ENCODE measurements around the gene BRD3OS.

The BRD3OS gene

GRCh38 chr9:134047868-134048581 is 22.7 kb downstream of the BRD3OS start:
- no peak overlapping the region for H3K4me3 ChIP-seq (ENCODE audit: low read length)
- H3K4me1 ChIP-seq (ENCODE audit: control insufficient read depth, insufficient read depth, low read length), result no peaks in the 10 kb centered on the region
- no peak overlapping the region for H3K27ac ChIP-seq (ENCODE audit: low read depth, low read length)
- no peaks in the 10 kb centered on the region for H3K27me3 ChIP-seq (ENCODE audit: control insufficient read depth, insufficient read depth, low read length)
- H3K9ac ChIP-seq (ENCODE audit: low read length), result no peak overlapping the region
- peaks cover 48% of the 10 kb centered on the region for H3K36me3 ChIP-seq (ENCODE audit: control insufficient read depth, insufficient read depth, low read length)

DNA sequence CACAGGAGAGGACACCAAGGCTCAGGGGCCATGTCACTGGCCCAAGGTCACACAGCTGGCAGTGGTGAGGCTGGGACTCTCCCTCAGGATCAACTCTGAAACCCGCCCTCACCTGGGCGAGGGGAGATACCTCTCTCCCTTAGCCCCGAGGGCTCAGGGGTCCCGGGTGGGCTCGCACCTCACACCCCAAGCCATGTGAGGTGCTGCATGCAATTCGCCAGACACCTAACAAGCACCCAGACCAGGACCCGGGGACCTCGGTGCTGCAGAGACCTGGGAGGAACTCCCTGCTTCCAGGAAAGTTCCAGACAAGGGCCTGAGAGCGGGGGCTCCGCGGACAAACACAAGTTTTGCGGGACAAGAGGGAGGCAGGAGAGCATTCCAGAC is 23.3 kb downstream of the BRD3OS start:
- peaks cover 49% of the 10 kb centered on the region for H3K36me3 ChIP-seq (ENCODE audit: control insufficient read depth, insufficient read depth, low read length)
- H3K4me3 ChIP-seq (ENCODE audit: low read length), result no peak overlapping the region
- no peaks in the 10 kb centered on the region for H3K27me3 ChIP-seq (ENCODE audit: control insufficient read depth, insufficient read depth, low read length)
- H3K4me1 ChIP-seq (ENCODE audit: control insufficient read depth, insufficient read depth, low read length), result no peaks in the 10 kb centered on the region
- H3K9ac ChIP-seq (ENCODE audit: low read length), result no peak overlapping the region
- H3K27ac ChIP-seq (ENCODE audit: low read depth, low read length), result no peak overlapping the region

- Histone ChIP-seq H3K36me3 (ENCODE audit: control insufficient read depth, insufficient read depth, low read length) (peaks cover 49% of the 10 kb centered on the region), H3K4me3 (ENCODE audit: low read length) (no peak overlapping the region), H3K4me1 (ENCODE audit: control insufficient read depth, insufficient read depth, low read length) (no peaks in the 10 kb centered on the region), H3K27ac (ENCODE audit: low read depth, low read length) (no peak overlapping the region), H3K27me3 (ENCODE audit: control insufficient read depth, insufficient read depth, low read length) (no peaks in the 10 kb centered on the region), H3K9ac (ENCODE audit: low read length) (no peak overlapping the region)
Observed at GRCh38 chr9:134049236-134049635, 24.0 kb downstream of the BRD3OS start.

DNA sequence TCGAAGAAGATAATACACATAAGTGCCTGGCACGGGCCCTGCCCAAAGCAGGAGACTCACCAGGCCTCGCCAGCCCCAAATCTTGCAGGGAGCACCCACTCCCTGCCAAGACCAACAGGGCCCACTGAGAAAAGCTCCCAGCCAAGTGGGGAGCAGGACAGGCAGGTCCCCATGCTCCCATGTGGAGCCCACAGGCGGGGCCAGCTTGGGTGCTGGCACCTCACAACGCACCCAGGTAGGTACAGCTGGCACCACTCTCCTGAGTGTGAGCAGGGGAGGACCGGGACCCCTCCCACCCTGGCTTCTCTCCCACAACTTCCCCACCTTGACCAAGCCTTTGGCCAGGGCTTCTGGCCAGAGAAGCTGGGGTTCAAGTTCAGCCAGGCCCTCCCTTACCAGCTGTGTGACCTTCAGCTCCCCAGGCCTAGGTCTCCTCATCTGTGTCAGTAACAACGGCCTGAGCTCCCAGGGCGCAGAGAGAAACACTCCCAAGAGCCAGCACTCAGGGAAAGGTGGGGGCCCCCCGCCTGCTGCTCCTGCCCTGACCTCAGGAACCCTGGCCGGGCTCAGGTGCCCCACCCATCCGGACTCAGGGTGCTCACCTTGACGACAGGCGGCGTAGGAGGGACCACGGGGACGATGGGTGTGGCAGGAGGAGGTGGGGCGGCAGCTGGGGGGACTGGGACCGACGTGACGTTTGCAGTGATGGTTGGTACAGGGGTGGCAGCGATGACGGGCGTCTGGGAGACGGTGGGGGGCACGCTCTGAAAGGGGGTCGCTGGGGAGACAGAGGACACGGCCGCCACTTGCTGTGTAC is 24.7 kb downstream of the BRD3OS start:
- no peaks in the 10 kb centered on the region for H3K4me1 ChIP-seq (ENCODE audit: control insufficient read depth, insufficient read depth, low read length)
- peaks cover 46% of the 10 kb centered on the region for H3K36me3 ChIP-seq (ENCODE audit: control insufficient read depth, insufficient read depth, low read length)
- H3K9ac ChIP-seq (ENCODE audit: low read length), result no peak overlapping the region
- H3K4me3 ChIP-seq (ENCODE audit: low read length), result no peak overlapping the region
- no peak overlapping the region for H3K27ac ChIP-seq (ENCODE audit: low read depth, low read length)
- no peaks in the 10 kb centered on the region for H3K27me3 ChIP-seq (ENCODE audit: control insufficient read depth, insufficient read depth, low read length)

DNA sequence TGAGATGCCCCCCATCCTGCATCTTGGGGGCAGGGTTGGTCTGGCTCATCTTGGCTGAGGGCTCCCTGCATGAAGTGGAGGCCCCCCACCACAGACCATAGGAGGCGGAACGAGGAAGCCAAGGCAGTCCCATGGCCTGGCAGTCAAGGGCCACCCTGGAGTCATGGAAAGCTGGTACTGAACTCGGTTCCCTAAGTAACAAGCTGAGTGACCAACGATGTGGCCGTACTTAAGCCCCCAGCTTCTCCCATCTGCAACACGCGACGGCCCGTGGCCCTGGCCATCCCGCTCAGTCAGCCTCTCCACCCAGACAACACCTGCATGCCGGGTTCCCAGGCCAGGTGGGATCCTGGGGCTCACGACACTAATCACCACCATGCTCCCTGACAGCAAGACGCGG is 25.4 kb downstream of the BRD3OS start:
- peaks cover 39% of the 10 kb centered on the region for H3K36me3 ChIP-seq (ENCODE audit: control insufficient read depth, insufficient read depth, low read length)
- no peaks in the 10 kb centered on the region for H3K27me3 ChIP-seq (ENCODE audit: control insufficient read depth, insufficient read depth, low read length)
- no peak overlapping the region for H3K9ac ChIP-seq (ENCODE audit: low read length)
- H3K4me1 ChIP-seq (ENCODE audit: control insufficient read depth, insufficient read depth, low read length), result peaks cover 7% of the 10 kb centered on the region
- no peak overlapping the region for H3K4me3 ChIP-seq (ENCODE audit: low read length)
- H3K27ac ChIP-seq (ENCODE audit: low read depth, low read length), result no peak overlapping the region

DNA sequence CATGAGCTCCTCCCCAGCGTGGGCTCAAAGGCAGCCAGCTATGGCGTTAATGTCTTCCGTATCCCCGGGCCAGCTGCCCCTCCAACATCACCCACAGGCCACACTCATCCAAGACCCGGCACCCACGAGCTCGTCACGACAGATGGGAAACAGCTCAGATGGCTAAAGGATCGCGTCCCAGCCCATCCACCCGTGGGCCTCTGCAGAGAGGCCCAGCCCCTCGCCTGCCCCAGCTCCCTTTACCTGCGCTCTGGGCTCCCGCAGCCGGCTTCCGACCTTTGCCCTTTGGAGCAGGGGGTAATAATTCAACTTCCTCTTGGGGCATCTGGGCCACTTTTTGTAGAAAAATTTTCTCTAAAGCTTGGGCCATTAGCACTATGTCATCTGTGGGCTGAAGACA is 26.0 kb downstream of the BRD3OS start:
- Histone ChIP-seq H3K36me3 (ENCODE audit: control insufficient read depth, insufficient read depth, low read length) (peaks cover 36% of the 10 kb centered on the region), H3K9ac (ENCODE audit: low read length) (no peak overlapping the region), H3K27ac (ENCODE audit: low read depth, low read length) (no peak overlapping the region), H3K4me3 (ENCODE audit: low read length) (no peak overlapping the region), H3K4me1 (ENCODE audit: control insufficient read depth, insufficient read depth, low read length) (peaks cover 12% of the 10 kb centered on the region), H3K27me3 (ENCODE audit: control insufficient read depth, insufficient read depth, low read length) (no peaks in the 10 kb centered on the region)

DNA sequence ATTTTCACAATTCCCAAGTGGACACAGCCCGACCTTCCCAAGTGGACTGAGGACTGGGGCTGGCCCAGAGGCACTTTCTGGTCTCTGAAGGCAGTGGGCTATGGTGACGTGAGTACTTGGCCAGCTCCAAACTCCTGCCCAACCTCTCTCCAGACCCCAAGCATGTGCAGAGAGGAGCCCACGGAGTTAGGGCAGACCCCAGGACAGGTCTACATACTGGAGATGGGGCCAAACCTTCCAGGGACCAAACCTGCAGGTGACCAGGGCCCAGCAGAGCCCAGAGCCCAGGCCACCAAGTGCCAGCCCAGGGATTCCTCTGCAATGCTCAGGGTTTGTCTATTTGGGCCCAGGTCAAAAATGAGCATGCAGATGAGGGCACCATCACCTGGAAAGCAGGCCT is 27.2 kb downstream of the BRD3OS start:
- H3K27me3 ChIP-seq (ENCODE audit: control insufficient read depth, insufficient read depth, low read length), result no peaks in the 10 kb centered on the region
- H3K4me1 ChIP-seq (ENCODE audit: control insufficient read depth, insufficient read depth, low read length), result peaks cover 23% of the 10 kb centered on the region
- peaks cover 31% of the 10 kb centered on the region for H3K36me3 ChIP-seq (ENCODE audit: control insufficient read depth, insufficient read depth, low read length)
- no peak overlapping the region for H3K4me3 ChIP-seq (ENCODE audit: low read length)
- H3K9ac ChIP-seq (ENCODE audit: low read length), result no peak overlapping the region
- H3K27ac ChIP-seq (ENCODE audit: low read depth, low read length), result no peak overlapping the region

DNA sequence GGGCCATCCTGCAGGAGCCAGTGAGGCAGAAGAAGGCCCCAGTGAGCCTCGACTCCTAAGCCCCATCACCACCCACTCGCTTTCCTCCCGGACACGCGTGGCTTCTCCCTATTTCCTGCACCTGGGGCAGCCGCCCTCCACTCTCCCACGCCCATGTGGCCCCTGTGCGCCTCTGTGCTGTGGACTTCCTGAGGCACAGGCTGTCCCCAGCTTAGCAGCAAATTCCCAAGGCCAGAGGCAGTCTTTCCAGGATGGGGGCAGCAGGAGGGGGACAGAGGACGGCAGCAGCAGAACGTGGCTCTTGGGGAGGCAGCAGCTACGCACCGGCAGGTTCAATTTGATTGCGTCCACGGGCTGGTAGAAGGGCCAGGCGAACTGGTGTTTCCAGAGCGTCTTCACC is 27.7 kb downstream of the BRD3OS start:
- H3K27ac ChIP-seq (ENCODE audit: low read depth, low read length), result no peak overlapping the region
- H3K9ac ChIP-seq (ENCODE audit: low read length), result no peak overlapping the region
- no peaks in the 10 kb centered on the region for H3K27me3 ChIP-seq (ENCODE audit: control insufficient read depth, insufficient read depth, low read length)
- H3K36me3 ChIP-seq (ENCODE audit: control insufficient read depth, insufficient read depth, low read length), result peaks cover 31% of the 10 kb centered on the region
- no peak overlapping the region for H3K4me3 ChIP-seq (ENCODE audit: low read length)
- peaks cover 23% of the 10 kb centered on the region for H3K4me1 ChIP-seq (ENCODE audit: control insufficient read depth, insufficient read depth, low read length)

DNA sequence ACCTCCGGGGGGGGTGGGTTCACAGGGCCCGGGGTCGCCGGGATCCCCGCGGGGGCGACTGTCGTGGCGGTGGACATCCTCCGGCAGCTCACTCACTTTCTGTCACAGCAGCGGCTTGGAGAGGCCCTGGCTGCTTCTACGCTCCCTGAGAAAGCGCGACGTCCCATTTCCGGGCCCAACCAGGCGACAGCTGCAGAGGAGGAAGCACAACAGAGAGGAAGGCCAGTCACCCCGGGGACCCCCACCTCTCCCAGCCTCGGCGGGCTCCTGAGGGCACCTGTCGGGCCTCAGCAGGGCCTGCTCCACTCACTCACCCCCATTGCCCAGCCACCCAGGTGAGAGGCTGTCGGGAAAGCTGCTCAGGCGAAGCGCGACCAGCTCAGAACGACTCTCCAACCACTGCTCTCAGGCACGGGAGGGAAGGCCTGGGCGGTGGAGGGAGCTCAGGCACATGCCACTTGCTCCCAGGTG is 28.2 kb downstream of the BRD3OS start:
- peaks cover 23% of the 10 kb centered on the region for H3K4me1 ChIP-seq (ENCODE audit: control insufficient read depth, insufficient read depth, low read length)

GRCh38 chr9:134053941-134054761 is 28.9 kb downstream of the BRD3OS start:
- peaks cover 23% of the 10 kb centered on the region for H3K4me1 ChIP-seq (ENCODE audit: control insufficient read depth, insufficient read depth, low read length)

More for the DNA sequence above, 28.2 kb downstream of the BRD3OS start:
- Histone ChIP-seq H3K36me3 (ENCODE audit: control insufficient read depth, insufficient read depth, low read length) (peaks cover 31% of the 10 kb centered on the region), H3K27me3 (ENCODE audit: control insufficient read depth, insufficient read depth, low read length) (no peaks in the 10 kb centered on the region), H3K4me3 (ENCODE audit: low read length) (no peak overlapping the region), H3K9ac (ENCODE audit: low read length) (no peak overlapping the region), H3K27ac (ENCODE audit: low read depth, low read length) (no peak overlapping the region)

DNA sequence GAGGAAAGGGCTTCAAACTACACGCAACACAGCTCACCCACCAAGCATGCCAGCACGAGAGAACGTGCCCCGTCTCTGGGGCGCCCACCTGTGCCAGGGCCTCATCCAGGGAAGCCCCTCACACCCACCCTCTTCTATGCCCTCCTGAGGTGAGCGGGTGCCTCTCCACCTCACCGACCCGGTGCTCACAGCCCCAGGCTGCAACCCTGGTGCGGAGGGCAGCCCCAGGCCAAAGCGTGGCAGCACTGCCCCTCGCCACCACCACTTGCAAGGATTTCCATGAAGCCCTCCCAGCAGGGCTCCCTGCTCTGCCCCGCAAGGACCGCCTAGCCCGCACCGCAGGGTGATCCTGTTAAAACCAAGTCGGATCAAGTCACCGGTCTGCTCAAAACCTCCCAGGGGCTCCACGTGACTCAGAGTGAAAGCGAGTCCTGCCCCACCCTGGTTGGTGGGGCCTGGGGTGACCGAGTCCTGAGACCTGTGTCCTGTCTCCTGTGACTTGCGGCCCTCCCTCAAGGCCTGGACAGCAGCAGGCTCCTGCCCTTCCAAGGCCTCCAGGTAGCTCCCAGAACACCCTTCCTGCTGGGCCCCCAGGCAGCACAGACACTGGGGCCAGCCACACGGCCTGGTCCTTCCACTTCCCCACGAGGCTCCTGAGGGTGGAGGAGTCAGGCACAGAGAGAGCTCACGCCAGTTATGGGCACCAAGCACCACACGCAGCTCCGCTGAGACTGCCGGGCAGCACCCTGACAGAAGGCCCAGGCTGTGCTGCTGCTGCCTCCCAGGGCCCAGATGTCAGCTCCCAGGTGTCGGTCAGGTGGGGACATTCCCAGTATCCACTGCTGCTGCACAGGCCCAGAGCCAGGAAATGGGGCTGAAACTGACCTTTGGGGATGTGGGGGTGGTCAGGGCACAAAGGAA is 29.9 kb downstream of the BRD3OS start:
- peak overlapping the region; percentile 13 for H3K4me3 ChIP-seq (ENCODE audit: low read length)

More at GRCh38 chr9:134053941-134054761, 28.9 kb downstream of the BRD3OS start:
- H3K27ac ChIP-seq (ENCODE audit: low read depth, low read length), result no peak overlapping the region
- no peak overlapping the region for H3K9ac ChIP-seq (ENCODE audit: low read length)
- H3K36me3 ChIP-seq (ENCODE audit: control insufficient read depth, insufficient read depth, low read length), result peaks cover 24% of the 10 kb centered on the region
- H3K4me3 ChIP-seq (ENCODE audit: low read length), result no peak overlapping the region
- H3K27me3 ChIP-seq (ENCODE audit: control insufficient read depth, insufficient read depth, low read length), result no peaks in the 10 kb centered on the region

More for the DNA sequence above, 29.9 kb downstream of the BRD3OS start:
- no peaks in the 10 kb centered on the region for H3K27me3 ChIP-seq (ENCODE audit: control insufficient read depth, insufficient read depth, low read length)
- H3K4me1 ChIP-seq (ENCODE audit: control insufficient read depth, insufficient read depth, low read length), result peaks cover 23% of the 10 kb centered on the region
- peaks cover 17% of the 10 kb centered on the region for H3K36me3 ChIP-seq (ENCODE audit: control insufficient read depth, insufficient read depth, low read length)
- H3K27ac ChIP-seq (ENCODE audit: low read depth, low read length), result no peak overlapping the region
- no peak overlapping the region for H3K9ac ChIP-seq (ENCODE audit: low read length)

All from rectal smooth muscle tissue (tissue), 1 donor.